Tibial nerve (tissue), 4 donors: Measurements from ENCODE around the gene STAB2.

Experiments used
- EP300 ChIP-seq, 2 donors: sonication (generic); formaldehyde crosslinking; IDR thresholded peaks; one replicate each; pipeline ENCODE4 v1.6.1; 2017; ENCODE audit warnings: antibody characterized with exemption in 2 of 2, mild to moderate bottlenecking in 1 of 2
- POLR2A ChIP-seq, 2 donors: fragments of 450-650 bp; IDR thresholded peaks; one replicate each; pipeline ENCODE4 v1.6.1; 2017; ENCODE audit warnings: antibody characterized with exemption in 2 of 2, mild to moderate bottlenecking in 2 of 2, moderate library complexity in 2 of 2
- TF ChIP-seq, protein P1 (sequence below), 5 experiments: fragments of 200-600 bp in 3 of 5; fragments of 450-650 bp in 2 of 5; sonication (generic) in 3 of 5; IDR thresholded peaks; one replicate each; pipeline ENCODE4 v1.5.1; 2016 to 2019; ENCODE audit warnings: antibody characterized with exemption in 5 of 5, mild to moderate bottlenecking in 3 of 5, moderate library complexity in 2 of 5

DNA sequence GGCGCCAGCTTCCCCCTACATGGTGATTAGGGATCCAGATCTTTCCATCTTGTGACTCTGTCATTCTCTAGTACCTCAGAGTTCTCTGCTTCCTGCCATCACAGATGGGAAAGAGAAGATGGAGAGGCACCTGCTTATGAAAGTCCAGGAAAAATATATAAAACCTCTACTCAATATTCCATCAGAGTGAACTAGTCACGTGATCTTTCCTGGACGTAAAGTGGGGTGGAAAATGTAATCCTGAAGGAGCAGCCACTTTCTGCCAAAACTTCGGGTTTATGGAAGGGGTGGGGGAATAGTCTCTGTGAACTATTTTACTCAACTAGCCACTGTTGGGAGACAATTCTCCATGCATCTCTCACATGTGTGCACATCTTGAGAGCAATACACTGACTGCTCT is 47.7 kb downstream of the STAB2 start:
- TF ChIP-seq, protein P1, sequence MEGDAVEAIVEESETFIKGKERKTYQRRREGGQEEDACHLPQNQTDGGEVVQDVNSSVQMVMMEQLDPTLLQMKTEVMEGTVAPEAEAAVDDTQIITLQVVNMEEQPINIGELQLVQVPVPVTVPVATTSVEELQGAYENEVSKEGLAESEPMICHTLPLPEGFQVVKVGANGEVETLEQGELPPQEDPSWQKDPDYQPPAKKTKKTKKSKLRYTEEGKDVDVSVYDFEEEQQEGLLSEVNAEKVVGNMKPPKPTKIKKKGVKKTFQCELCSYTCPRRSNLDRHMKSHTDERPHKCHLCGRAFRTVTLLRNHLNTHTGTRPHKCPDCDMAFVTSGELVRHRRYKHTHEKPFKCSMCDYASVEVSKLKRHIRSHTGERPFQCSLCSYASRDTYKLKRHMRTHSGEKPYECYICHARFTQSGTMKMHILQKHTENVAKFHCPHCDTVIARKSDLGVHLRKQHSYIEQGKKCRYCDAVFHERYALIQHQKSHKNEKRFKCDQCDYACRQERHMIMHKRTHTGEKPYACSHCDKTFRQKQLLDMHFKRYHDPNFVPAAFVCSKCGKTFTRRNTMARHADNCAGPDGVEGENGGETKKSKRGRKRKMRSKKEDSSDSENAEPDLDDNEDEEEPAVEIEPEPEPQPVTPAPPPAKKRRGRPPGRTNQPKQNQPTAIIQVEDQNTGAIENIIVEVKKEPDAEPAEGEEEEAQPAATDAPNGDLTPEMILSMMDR (IDR thresholded peaks at IDR 0.05) = no peak
- TF ChIP-seq EP300 (IDR thresholded peaks at IDR 0.05) = no peak
- TF ChIP-seq POLR2A (IDR thresholded peaks at IDR 0.05) = no peak
